Epithelial cell of esophagus (primary cell): ENCODE data around the gene CTSK.
"Not testable (repeated sequence)": the region's sequence is repeated elsewhere in the genome, so short reads cannot be mapped to it uniquely, and the experiment has no call there.

Source experiments
- DNase-seq: peaks from one replicate; pipeline ENCODE4 v3.0.0; 2010; ENCODE audit warnings: low read depth
- H3K4me3 ChIP-seq: 2 replicates; pipeline ENCODE4 v1.5.1; 2011; ENCODE audit warnings: mild to moderate bottlenecking, low read length, control low read depth
- CTCF ChIP-seq: IDR thresholded peaks from 2 replicates; pipeline ENCODE4 v1.5.1; 2011; ENCODE audit warnings: low read depth, mild to moderate bottlenecking, low read length, control low read depth, inconsistent platforms; ENCODE audit not compliant: insufficient read depth; ENCODE audit errors: missing control alignments

The CTSK gene

GRCh38 chr1:150804671-150805070 lies 3.4 kb downstream of the CTSK start:
- no peak overlapping the region for H3K4me3 ChIP-seq
- TF ChIP-seq CTCF, result no peak
- peak; percentile 39 for DNase-seq

GRCh38 chr1:150799089-150799488 lies 9.0 kb downstream of the CTSK start:
- H3K4me3 ChIP-seq, result no peak overlapping the region
- DNase-seq, result no peak
- TF ChIP-seq CTCF, result no peak

- no peak for DNase-seq
- TF ChIP-seq CTCF, result no peak
These were observed 9.5 kb downstream of the CTSK start for GRCh38 chr1:150798525-150798924.

GRCh38 chr1:150796374-150796773 lies 11.7 kb downstream of the CTSK start:
- H3K4me3 ChIP-seq, result no peak overlapping the region
- DNase-seq, result no peak
- no peak for TF ChIP-seq CTCF

More at GRCh38 chr1:150798525-150798924, 9.5 kb downstream of the CTSK start:
- H3K4me3 ChIP-seq, result no peak overlapping the region

- H3K4me3 ChIP-seq, DNase-seq: not testable (repeated sequence)
These were observed 14.3 kb downstream of the CTSK start for GRCh38 chr1:150793778-150794177.

- TF ChIP-seq CTCF, result no peak
- no peak overlapping the region for H3K4me3 ChIP-seq
- DNase-seq, result no peak
These were observed 14.8 kb downstream of the CTSK start for GRCh38 chr1:150793221-150793620.

GRCh38 chr1:150791585-150791984 lies 16.5 kb downstream of the CTSK start:
- no peak for TF ChIP-seq CTCF
- DNase-seq, result no peak
- H3K4me3 ChIP-seq, result no peak overlapping the region

GRCh38 chr1:150789396-150789795 lies 18.7 kb downstream of the CTSK start:
- no peak overlapping the region for H3K4me3 ChIP-seq
- TF ChIP-seq CTCF, result no peak
- peak; percentile 72 for DNase-seq
